PC-3 (cell line): ENCODE results near the gene CYB561D1. TPM values are rescaled to one million over a fixed set of nuclear protein-coding genes. Genes with fewer than 3 reads are reported as not detected.

Source experiments
- ATAC-seq: fragments of 200-7000 bp; cut with Tn5 transposase; 2 replicates; pipeline ENCODE4 v1.9.1; 2020; ENCODE audit warnings: mild to moderate bottlenecking, moderate library complexity
- BruUV-seq: library from RNA; stranded (reverse); fragments of 400-500 nt; replicated peaks from 2 replicates; lab custom pipeline; 2021; lab: Mats Ljungman, UMichigan
- CTCF ChIA-PET: fragments of 300-600 bp; sonication (Branson Sonifier 250); formaldehyde crosslinking; loops from one replicate; lab custom pipeline; 2022; ENCODE audit warnings: antibody characterized with exemption; lab: Charles Lee
- POLR2A ChIA-PET: fragments of 300-600 bp; sonication (Branson Sonifier 250); formaldehyde crosslinking; loops from one replicate; lab custom pipeline; 2022; ENCODE audit warnings: antibody characterized with exemption; ENCODE audit not compliant: unreplicated experiment; lab: Charles Lee
- DNase-seq: peaks from one replicate; pipeline ENCODE4 v3.0.0-alpha.2; 2015
- H2AFZ ChIP-seq: fragments of 300-600 bp; sonication (generic); 2 replicates; pipeline ENCODE4 v1.6.0; 2016; ENCODE audit warnings: antibody characterized with exemption, low read length
- H3F3A ChIP-seq: fragments of 300-600 bp; sonication (generic); one replicate; pipeline ENCODE4 v1.6.0; 2017; ENCODE audit warnings: antibody characterized with exemption, low read length, control low read depth, mild to moderate bottlenecking; ENCODE audit not compliant: unreplicated experiment
- H3K27ac ChIP-seq: fragments of 300-600 bp; sonication (generic); 2 replicates; pipeline ENCODE4 v1.5.1; 2016; ENCODE audit warnings: mild to moderate bottlenecking, low read length
- H3K27me3 ChIP-seq: fragments of 300-600 bp; sonication (generic); 2 replicates; pipeline ENCODE4 v1.6.1; 2016; ENCODE audit warnings: low read length, mixed read lengths
- H3K36me3 ChIP-seq: fragments of 300-600 bp; sonication (generic); 2 replicates; pipeline ENCODE4 v1.6.1; 2016; ENCODE audit warnings: low read depth, mixed run types, low read length, mixed read lengths
- H3K4me1 ChIP-seq: fragments of 300-600 bp; sonication (generic); 2 replicates; pipeline ENCODE4 v1.5.1; 2016; ENCODE audit warnings: low read length; ENCODE audit not compliant: insufficient read depth
- H3K4me2 ChIP-seq: fragments of 300-600 bp; sonication (generic); 2 replicates; pipeline ENCODE4 v1.6.0; 2016; ENCODE audit warnings: low read length
- H3K4me3 ChIP-seq: fragments of 300-600 bp; sonication (generic); 2 replicates; pipeline ENCODE4 v1.5.1; 2016; ENCODE audit warnings: mild to moderate bottlenecking, low read length, mixed read lengths
- H3K79me2 ChIP-seq: fragments of 300-600 bp; sonication (generic); 2 replicates; pipeline ENCODE4 v1.6.1; 2017; ENCODE audit warnings: low read length, mixed read lengths
- H3K9ac ChIP-seq: fragments of 300-600 bp; sonication (generic); 2 replicates; pipeline ENCODE4 v1.6.0; 2016; ENCODE audit warnings: mild to moderate bottlenecking, low read length
- H3K9me2 ChIP-seq: fragments of 300-600 bp; sonication (generic); replicated peaks from 2 replicates; pipeline ENCODE4 v1.6.1; 2016; ENCODE audit warnings: mixed run types, low read length, mixed read lengths
- H3K9me3 ChIP-seq: fragments of 300-600 bp; sonication (generic); 2 replicates; pipeline ENCODE4 v1.6.1; 2016; ENCODE audit warnings: low read length, mixed read lengths
- H4K20me1 ChIP-seq: fragments of 300-600 bp; sonication (generic); 2 replicates; pipeline ENCODE4 v1.6.1; 2016; ENCODE audit warnings: low read length, mixed read lengths
- CTCF ChIP-seq: fragments of 300-600 bp; sonication (generic); conservative IDR thresholded peaks from 2 replicates; pipeline ENCODE4 v1.5.1; 2017; ENCODE audit warnings: antibody characterized with exemption, low read depth, mild to moderate bottlenecking, low read length
- EZH2 ChIP-seq: fragments of 300-600 bp; sonication (generic); IDR thresholded peaks from one replicate; pipeline ENCODE4 v1.6.1; 2017; ENCODE audit warnings: antibody characterized with exemption, mild to moderate bottlenecking, low read length; ENCODE audit not compliant: unreplicated experiment
- EZH2phosphoT487 ChIP-seq: fragments of 300-600 bp; sonication (generic); IDR thresholded peaks from 2 replicates; pipeline ENCODE4 v1.6.1; 2018; ENCODE audit warnings: mild to moderate bottlenecking, antibody characterized with exemption, low read length, borderline replicate concordance
- intact Hi-C: fragments of 100-400 bp; cut with micrococcal nuclease; formaldehyde crosslinking; loops from 2 replicates; pipeline ENCODE4 v1.9.0; 2023
- total RNA-seq: library from RNA; depleted of rRNA; stranded (reverse); fragments of >200 nt; gene quantifications from 2 replicates; pipeline ENCODE4 v1.2.3, GENCODE V29; 2014

CYB561D1 gene
- total RNA-seq, 1 experiment from 2014 or later: 2.7 TPM

GRCh38 chr1:109478806-109479205 lies 15.1 kb upstream of the CYB561D1 start:
- intact Hi-C loops: no loop called here
- POLR2A ChIA-PET: no interaction called here
- H3K36me3 ChIP-seq: no peaks in the 10 kb centered on the region
- TF ChIP-seq EZH2phosphoT487 (no peak), EZH2 (no peak), CTCF (no peak)
- H3K27ac ChIP-seq: no peak overlapping the region
- no peak overlapping the region for H3K4me3 ChIP-seq
- DNase-seq (peak; percentile 69), ATAC-seq (no peak)
- no peaks in the 10 kb centered on the region for H3F3A ChIP-seq
- H3K27me3 ChIP-seq: peaks cover 41% of the 10 kb centered on the region
- no peak overlapping the region for H3K4me2 ChIP-seq
- CTCF ChIA-PET: no interaction called here
- peaks cover 7% of the 10 kb centered on the region; the same call in 1 of the 2 replicates for H3K4me1 ChIP-seq
- no peak overlapping the region for H2AFZ ChIP-seq
- H4K20me1 ChIP-seq: no peaks in the 10 kb centered on the region
- BruUV-seq: no TSS peak
- no peaks in the 10 kb centered on the region for H3K9me2 ChIP-seq
- H3K9me3 ChIP-seq: no peaks in the 10 kb centered on the region
- no peaks in the 10 kb centered on the region for H3K79me2 ChIP-seq
- H3K9ac ChIP-seq: no peak overlapping the region

- TF ChIP-seq CTCF (no peak), EZH2 (no peak), EZH2phosphoT487 (no peak)
- H3K4me1 ChIP-seq: peaks cover 9% of the 10 kb centered on the region
- no peak for DNase-seq
- no peak overlapping the region for H3K4me3 ChIP-seq
- POLR2A ChIA-PET: no interaction called here
- H3F3A ChIP-seq: no peaks in the 10 kb centered on the region
- no peak overlapping the region for H3K27ac ChIP-seq
- CTCF ChIA-PET: no interaction called here
- H3K4me2 ChIP-seq: no peak overlapping the region
- no peak for ATAC-seq
- H3K79me2 ChIP-seq: peaks cover 2% of the 10 kb centered on the region; the same call in 1 of the 2 replicates
- no TSS peak for BruUV-seq
- H3K9me3 ChIP-seq: no peaks in the 10 kb centered on the region
- no peaks in the 10 kb centered on the region for H3K9me2 ChIP-seq
- H3K36me3 ChIP-seq: no peaks in the 10 kb centered on the region
- H3K27me3 ChIP-seq: peaks cover 38% of the 10 kb centered on the region
- H3K9ac ChIP-seq: no peak overlapping the region
- no peaks in the 10 kb centered on the region for H4K20me1 ChIP-seq
- H2AFZ ChIP-seq: no peak overlapping the region
- intact Hi-C loops: no loop called here
These were observed 14.6 kb upstream of the CYB561D1 start for GRCh38 chr1:109479311-109479710.

GRCh38 chr1:109479901-109480300 lies 14.0 kb upstream of the CYB561D1 start:
- TF ChIP-seq CTCF (no peak), EZH2 (no peak), EZH2phosphoT487 (no peak)
- H4K20me1 ChIP-seq: no peaks in the 10 kb centered on the region
- H3K4me3 ChIP-seq: no peak overlapping the region
- H3K9me2 ChIP-seq: no peaks in the 10 kb centered on the region
- H3K36me3 ChIP-seq: no peaks in the 10 kb centered on the region
- no TSS peak for BruUV-seq
- H2AFZ ChIP-seq: no peak overlapping the region
- peaks cover 15% of the 10 kb centered on the region for H3K4me1 ChIP-seq
- CTCF ChIA-PET: no interaction called here
- no peaks in the 10 kb centered on the region for H3K9me3 ChIP-seq
- H3F3A ChIP-seq: no peaks in the 10 kb centered on the region
- H3K27me3 ChIP-seq: peaks cover 33% of the 10 kb centered on the region
- POLR2A ChIA-PET: no interaction called here
- intact Hi-C loops: loop anchor here (5.0 kb wide), 1 partner anchor 53 kb away; the partner anchor contains the start of gene PSMA5
- H3K79me2 ChIP-seq: peaks cover 8% of the 10 kb centered on the region; the same call in 1 of the 2 replicates
- no peak overlapping the region for H3K9ac ChIP-seq
- DNase-seq: no peak
- H3K27ac ChIP-seq: no peak overlapping the region
- no peak overlapping the region for H3K4me2 ChIP-seq
- no peak for ATAC-seq
